ENCODE data around the gene DNMT3A.

DNMT3A gene

GRCh38 chr2:25347846-25348245 lies 6.1 kb upstream of the DNMT3A start:
- H3K4me3 ChIP-seq (ENCODE audit: low read length in 2 of 2): no peak overlapping the region
- H3K36me3 ChIP-seq (ENCODE audit: control insufficient read depth in 2 of 2, insufficient read depth in 2 of 2, low read length in 2 of 2): no peaks in the 10 kb centered on the region
- H3K9ac ChIP-seq (ENCODE audit: low read depth in 1 of 2, low read length in 2 of 2): no peak overlapping the region
- no peaks in the 10 kb centered on the region for H3K27me3 ChIP-seq (ENCODE audit: control insufficient read depth in 2 of 2, insufficient read depth in 2 of 2, low read length in 2 of 2)
- no peak overlapping the region for H3K27ac ChIP-seq (ENCODE audit: low read depth in 2 of 2, low read length in 2 of 2)
- H3K9me3 ChIP-seq (ENCODE audit: control insufficient read depth in 2 of 2, low read length in 2 of 2): no peaks in the 10 kb centered on the region
- H3K4me1 ChIP-seq (ENCODE audit: control insufficient read depth in 2 of 2, insufficient read depth in 2 of 2, low read length in 2 of 2): no peaks in the 10 kb centered on the region

- H3K4me1 ChIP-seq (ENCODE audit: control insufficient read depth in 2 of 2, insufficient read depth in 2 of 2, low read length in 2 of 2): peaks cover 0 to 2% of the 10 kb centered on the region in 2 donors
- no peak overlapping the region for H3K9ac ChIP-seq (ENCODE audit: low read depth in 1 of 2, low read length in 2 of 2)
- no peaks in the 10 kb centered on the region for H3K9me3 ChIP-seq (ENCODE audit: control insufficient read depth in 2 of 2, low read length in 2 of 2)
- no peak overlapping the region for H3K27ac ChIP-seq (ENCODE audit: low read depth in 2 of 2, low read length in 2 of 2)
- no peaks in the 10 kb centered on the region for H3K27me3 ChIP-seq (ENCODE audit: control insufficient read depth in 2 of 2, insufficient read depth in 2 of 2, low read length in 2 of 2)
- no peaks in the 10 kb centered on the region for H3K36me3 ChIP-seq (ENCODE audit: control insufficient read depth in 2 of 2, insufficient read depth in 2 of 2, low read length in 2 of 2)
- no peak overlapping the region for H3K4me3 ChIP-seq (ENCODE audit: low read length in 2 of 2)
Measured at GRCh38 chr2:25347205-25347815, 5.6 kb upstream of the DNMT3A start.

GRCh38 chr2:25343187-25343825 lies 1.6 kb upstream of the DNMT3A start:
- H3K27me3 ChIP-seq (ENCODE audit: control insufficient read depth in 2 of 2, insufficient read depth in 2 of 2, low read length in 2 of 2): no peaks in the 10 kb centered on the region
- no peak overlapping the region for H3K27ac ChIP-seq (ENCODE audit: low read depth in 2 of 2, low read length in 2 of 2)
- no peaks in the 10 kb centered on the region for H3K36me3 ChIP-seq (ENCODE audit: control insufficient read depth in 2 of 2, insufficient read depth in 2 of 2, low read length in 2 of 2)
- no peaks in the 10 kb centered on the region for H3K9me3 ChIP-seq (ENCODE audit: control insufficient read depth in 2 of 2, low read length in 2 of 2)
- peaks cover 9 to 11% of the 10 kb centered on the region in 2 donors for H3K4me1 ChIP-seq (ENCODE audit: control insufficient read depth in 2 of 2, insufficient read depth in 2 of 2, low read length in 2 of 2)
- H3K9ac ChIP-seq (ENCODE audit: low read depth in 1 of 2, low read length in 2 of 2): no peak overlapping the region
- no peak overlapping the region for H3K4me3 ChIP-seq (ENCODE audit: low read length in 2 of 2)

GRCh38 chr2:25342372-25343186 lies 854 bp upstream of the DNMT3A start:
- Histone ChIP-seq H3K27ac (ENCODE audit: low read depth in 2 of 2, low read length in 2 of 2) (peak overlapping the region; percentile 55 to 58), H3K4me1 (ENCODE audit: control insufficient read depth in 2 of 2, insufficient read depth in 2 of 2, low read length in 2 of 2) (peaks cover 9 to 11% of the 10 kb centered on the region in 2 donors), H3K4me3 (ENCODE audit: low read length in 2 of 2) (peak overlapping the region; percentile 63 to 64), H3K27me3 (ENCODE audit: control insufficient read depth in 2 of 2, insufficient read depth in 2 of 2, low read length in 2 of 2) (no peaks in the 10 kb centered on the region), H3K36me3 (ENCODE audit: control insufficient read depth in 2 of 2, insufficient read depth in 2 of 2, low read length in 2 of 2) (no peaks in the 10 kb centered on the region), H3K9ac (ENCODE audit: low read depth in 1 of 2, low read length in 2 of 2) (peak overlapping the region; percentile 32 to 48), H3K9me3 (ENCODE audit: control insufficient read depth in 2 of 2, low read length in 2 of 2) (no peaks in the 10 kb centered on the region)

GRCh38 chr2:25341011-25341727 lies 556 bp downstream of the DNMT3A start:
- peak overlapping the region; percentile 7 to 60 for H3K4me3 ChIP-seq (ENCODE audit: low read length in 2 of 2)
- H3K9ac ChIP-seq (ENCODE audit: low read depth in 1 of 2, low read length in 2 of 2): no peak overlapping the region
- H3K4me1 ChIP-seq (ENCODE audit: control insufficient read depth in 2 of 2, insufficient read depth in 2 of 2, low read length in 2 of 2): peaks cover 9 to 11% of the 10 kb centered on the region in 2 donors
- no peaks in the 10 kb centered on the region for H3K27me3 ChIP-seq (ENCODE audit: control insufficient read depth in 2 of 2, insufficient read depth in 2 of 2, low read length in 2 of 2)
- H3K9me3 ChIP-seq (ENCODE audit: control insufficient read depth in 2 of 2, low read length in 2 of 2): no peaks in the 10 kb centered on the region
- no peak overlapping the region for H3K27ac ChIP-seq (ENCODE audit: low read depth in 2 of 2, low read length in 2 of 2)
- H3K36me3 ChIP-seq (ENCODE audit: control insufficient read depth in 2 of 2, insufficient read depth in 2 of 2, low read length in 2 of 2): no peaks in the 10 kb centered on the region

GRCh38 chr2:25340181-25340921 lies 1.4 kb downstream of the DNMT3A start:
- H3K4me3 ChIP-seq (ENCODE audit: low read length in 2 of 2): peak overlapping the region; percentile 60 to 62

GRCh38 chr2:25339791-25340180 lies 1.9 kb downstream of the DNMT3A start:
- H3K27me3 ChIP-seq (ENCODE audit: control insufficient read depth in 2 of 2, insufficient read depth in 2 of 2, low read length in 2 of 2): no peaks in the 10 kb centered on the region
- H3K9ac ChIP-seq (ENCODE audit: low read depth in 1 of 2, low read length in 2 of 2): peak overlapping the region in 1 of 2 donors; percentile 51
- H3K27ac ChIP-seq (ENCODE audit: low read depth in 2 of 2, low read length in 2 of 2): peak overlapping the region; percentile 48 to 61
- no peaks in the 10 kb centered on the region for H3K9me3 ChIP-seq (ENCODE audit: control insufficient read depth in 2 of 2, low read length in 2 of 2)
- peak overlapping the region; percentile 60 to 62 for H3K4me3 ChIP-seq (ENCODE audit: low read length in 2 of 2)
- H3K4me1 ChIP-seq (ENCODE audit: control insufficient read depth in 2 of 2, insufficient read depth in 2 of 2, low read length in 2 of 2): peaks cover 9 to 11% of the 10 kb centered on the region in 2 donors
- H3K36me3 ChIP-seq (ENCODE audit: control insufficient read depth in 2 of 2, insufficient read depth in 2 of 2, low read length in 2 of 2): no peaks in the 10 kb centered on the region

More at GRCh38 chr2:25340181-25340921, 1.4 kb downstream of the DNMT3A start:
- Histone ChIP-seq H3K27ac (ENCODE audit: low read depth in 2 of 2, low read length in 2 of 2) (peak overlapping the region; percentile 48 to 61), H3K36me3 (ENCODE audit: control insufficient read depth in 2 of 2, insufficient read depth in 2 of 2, low read length in 2 of 2) (no peaks in the 10 kb centered on the region), H3K4me1 (ENCODE audit: control insufficient read depth in 2 of 2, insufficient read depth in 2 of 2, low read length in 2 of 2) (peaks cover 9 to 11% of the 10 kb centered on the region in 2 donors), H3K9ac (ENCODE audit: low read depth in 1 of 2, low read length in 2 of 2) (peak overlapping the region in 1 of 2 donors; percentile 51), H3K27me3 (ENCODE audit: control insufficient read depth in 2 of 2, insufficient read depth in 2 of 2, low read length in 2 of 2) (no peaks in the 10 kb centered on the region), H3K9me3 (ENCODE audit: control insufficient read depth in 2 of 2, low read length in 2 of 2) (no peaks in the 10 kb centered on the region)

- Histone ChIP-seq H3K4me3 (ENCODE audit: low read length in 2 of 2) (no peak overlapping the region), H3K27ac (ENCODE audit: low read depth in 2 of 2, low read length in 2 of 2) (no peak overlapping the region), H3K27me3 (ENCODE audit: control insufficient read depth in 2 of 2, insufficient read depth in 2 of 2, low read length in 2 of 2) (no peaks in the 10 kb centered on the region), H3K36me3 (ENCODE audit: control insufficient read depth in 2 of 2, insufficient read depth in 2 of 2, low read length in 2 of 2) (no peaks in the 10 kb centered on the region), H3K9me3 (ENCODE audit: control insufficient read depth in 2 of 2, low read length in 2 of 2) (no peaks in the 10 kb centered on the region), H3K9ac (ENCODE audit: low read depth in 1 of 2, low read length in 2 of 2) (no peak overlapping the region), H3K4me1 (ENCODE audit: control insufficient read depth in 2 of 2, insufficient read depth in 2 of 2, low read length in 2 of 2) (peaks cover 9 to 11% of the 10 kb centered on the region in 2 donors)
Measured at GRCh38 chr2:25339211-25339674, 2.5 kb downstream of the DNMT3A start.

- Histone ChIP-seq H3K4me3 (ENCODE audit: low read length in 2 of 2) (no peak overlapping the region), H3K9me3 (ENCODE audit: control insufficient read depth in 2 of 2, low read length in 2 of 2) (no peaks in the 10 kb centered on the region), H3K4me1 (ENCODE audit: control insufficient read depth in 2 of 2, insufficient read depth in 2 of 2, low read length in 2 of 2) (peaks cover 9 to 11% of the 10 kb centered on the region in 2 donors), H3K9ac (ENCODE audit: low read depth in 1 of 2, low read length in 2 of 2) (no peak overlapping the region), H3K27ac (ENCODE audit: low read depth in 2 of 2, low read length in 2 of 2) (no peak overlapping the region), H3K36me3 (ENCODE audit: control insufficient read depth in 2 of 2, insufficient read depth in 2 of 2, low read length in 2 of 2) (no peaks in the 10 kb centered on the region), H3K27me3 (ENCODE audit: control insufficient read depth in 2 of 2, insufficient read depth in 2 of 2, low read length in 2 of 2) (no peaks in the 10 kb centered on the region)
Measured at GRCh38 chr2:25338401-25338800, 3.3 kb downstream of the DNMT3A start.

All from mucosa of rectum (tissue), 2 donors.